ENCODE measurements around the gene CNR2.

DNA sequence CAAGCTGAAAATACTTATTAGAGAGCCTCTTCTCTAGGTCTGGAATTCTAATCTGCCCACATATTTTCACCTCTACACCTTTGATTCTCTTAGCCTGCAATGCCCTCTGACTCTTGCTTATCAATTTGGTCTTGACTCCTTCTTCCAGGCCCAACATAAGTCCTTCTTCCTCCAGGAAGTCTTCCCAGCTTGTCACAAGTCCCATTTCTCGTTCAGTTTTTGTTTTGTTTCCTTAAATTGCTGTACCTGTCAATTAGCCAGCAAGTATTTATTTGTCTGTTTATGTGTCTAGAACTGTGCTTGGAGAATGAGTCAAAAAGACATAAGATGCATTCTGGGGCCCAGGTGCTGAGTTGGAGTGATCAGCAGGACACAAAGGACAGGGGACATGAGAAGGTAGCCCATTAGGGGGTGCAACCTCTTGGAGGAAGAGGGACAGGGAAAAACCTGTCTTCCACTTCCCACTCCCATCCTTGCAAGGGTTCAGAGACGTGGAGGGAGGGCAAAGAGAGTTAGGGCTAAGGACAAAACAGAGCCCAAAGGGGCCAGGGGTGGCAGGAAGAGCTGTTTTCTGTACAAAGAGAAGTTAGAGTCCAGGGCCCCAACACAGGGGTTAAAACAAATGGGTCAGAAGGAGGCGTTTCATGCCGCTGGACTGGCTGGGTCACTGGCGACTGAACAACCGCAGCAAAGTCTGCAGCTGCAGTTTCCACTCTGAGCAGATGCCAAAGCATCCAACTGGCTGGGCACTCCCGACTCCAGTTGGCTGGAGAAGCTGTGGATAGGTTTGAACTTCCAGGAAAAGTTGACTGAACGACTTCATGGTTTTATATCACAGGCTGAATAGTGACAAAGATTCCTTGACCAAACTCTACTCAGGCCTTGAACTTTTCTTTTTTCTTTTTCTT, 10.7 kb upstream of the CNR2 start:
- TF ChIP-seq, protein P1, sequence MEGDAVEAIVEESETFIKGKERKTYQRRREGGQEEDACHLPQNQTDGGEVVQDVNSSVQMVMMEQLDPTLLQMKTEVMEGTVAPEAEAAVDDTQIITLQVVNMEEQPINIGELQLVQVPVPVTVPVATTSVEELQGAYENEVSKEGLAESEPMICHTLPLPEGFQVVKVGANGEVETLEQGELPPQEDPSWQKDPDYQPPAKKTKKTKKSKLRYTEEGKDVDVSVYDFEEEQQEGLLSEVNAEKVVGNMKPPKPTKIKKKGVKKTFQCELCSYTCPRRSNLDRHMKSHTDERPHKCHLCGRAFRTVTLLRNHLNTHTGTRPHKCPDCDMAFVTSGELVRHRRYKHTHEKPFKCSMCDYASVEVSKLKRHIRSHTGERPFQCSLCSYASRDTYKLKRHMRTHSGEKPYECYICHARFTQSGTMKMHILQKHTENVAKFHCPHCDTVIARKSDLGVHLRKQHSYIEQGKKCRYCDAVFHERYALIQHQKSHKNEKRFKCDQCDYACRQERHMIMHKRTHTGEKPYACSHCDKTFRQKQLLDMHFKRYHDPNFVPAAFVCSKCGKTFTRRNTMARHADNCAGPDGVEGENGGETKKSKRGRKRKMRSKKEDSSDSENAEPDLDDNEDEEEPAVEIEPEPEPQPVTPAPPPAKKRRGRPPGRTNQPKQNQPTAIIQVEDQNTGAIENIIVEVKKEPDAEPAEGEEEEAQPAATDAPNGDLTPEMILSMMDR (IDR thresholded peaks at IDR 0.05) = no peak
- no peak for TF ChIP-seq POLR2A (IDR thresholded peaks at IDR 0.05)

Measured in lower leg skin (tissue), 3 donors.